ENCODE measurements around the gene FAM107A. TPM values are rescaled to one million over a fixed set of nuclear protein-coding genes. Genes with fewer than 3 reads are reported as not detected.

Gene FAM107A
- total and polyA plus RNA-seq, 2 of the 13 experiments (the other 11 are each of a cell fraction or from before 2014, with no cell fraction given), result not detected

GRCh38 chr3:58568572-58569286 lies 8.5 kb downstream of the FAM107A start (continued):
- TF ChIP-seq ZXDC (CRISPR knock-in tag; IDR thresholded peaks at IDR 0.05), result no peak
- no peak for TF ChIP-seq ZFP91 (CRISPR knock-in tag; IDR thresholded peaks at IDR 0.05; ENCODE audit: borderline replicate concordance)
- no peak for TF ChIP-seq MTA3 (CRISPR knock-in tag; IDR thresholded peaks at IDR 0.05)
- no peak for TF ChIP-seq ZSCAN20 (CRISPR knock-in tag; IDR thresholded peaks at IDR 0.05; ENCODE audit: borderline replicate concordance)
- TF ChIP-seq WIZ (CRISPR knock-in tag; IDR thresholded peaks at IDR 0.05), result no peak
- peak; percentile 67 for TF ChIP-seq STAG1 (CRISPR knock-in tag; IDR thresholded peaks at IDR 0.05)
- TF ChIP-seq CTCF (CRISPR knock-in tag; IDR thresholded peaks at IDR 0.05), result peak; percentile 82

All from HepG2 (cell line).